NCI-H774 (cell line): ENCODE results near the gene RHCG.

Experiments
- DNase-seq: peaks from one replicate; lab custom pipeline; 2025; lab: John Stamatoyannopoulos, UW

The RHCG gene

DNA sequence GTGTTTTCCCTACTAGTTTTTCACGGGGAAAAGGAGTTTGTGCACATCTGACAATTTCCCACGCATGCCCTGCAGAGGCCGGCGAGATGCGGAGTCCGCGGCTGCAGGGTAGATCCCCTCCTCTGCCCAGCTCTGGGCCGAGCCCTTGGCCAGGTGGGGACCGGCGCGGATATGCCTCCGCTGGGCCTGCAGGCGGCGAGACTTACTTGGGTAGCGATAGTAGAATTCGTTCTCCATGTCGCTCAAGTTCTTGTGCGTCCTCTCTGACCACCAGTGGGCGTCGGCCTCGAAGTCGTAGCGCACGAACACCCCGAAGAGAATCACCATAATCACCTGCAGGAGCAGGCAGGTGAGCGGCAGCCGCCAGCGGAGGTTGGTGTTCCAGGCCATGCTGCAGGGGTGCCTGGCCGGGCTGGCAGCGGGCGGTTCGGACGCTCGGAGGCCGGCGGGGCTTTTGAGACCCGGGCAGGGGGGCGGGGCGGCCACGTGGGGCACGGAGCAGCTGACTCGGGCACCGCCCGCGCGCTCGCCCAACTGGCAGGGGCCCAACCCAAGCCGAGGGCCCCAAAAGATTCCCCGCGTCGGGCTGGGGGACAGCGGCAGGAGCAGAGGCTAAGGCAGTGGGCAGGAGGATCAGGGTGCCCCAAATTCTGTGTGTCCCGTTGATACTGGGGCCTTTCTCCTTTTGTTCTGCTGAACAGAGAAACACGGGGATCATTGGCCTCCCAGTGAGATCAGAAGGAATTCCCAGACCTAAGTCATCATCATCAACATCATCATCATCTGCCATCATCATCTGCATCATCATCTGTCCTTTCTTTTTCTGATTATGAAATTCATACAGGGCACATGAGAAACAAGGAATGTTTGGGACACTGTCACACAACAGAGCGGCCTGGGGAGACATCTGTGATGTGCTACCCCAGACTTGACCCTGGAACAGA, at the start of gene RHCG:
RHCG (minus strand) TSS at position 429 of the 944 bp plus-strand sequence; CDS start at position 390, 39 bp downstream.
- DNase-seq: peak; percentile 8

DNA sequence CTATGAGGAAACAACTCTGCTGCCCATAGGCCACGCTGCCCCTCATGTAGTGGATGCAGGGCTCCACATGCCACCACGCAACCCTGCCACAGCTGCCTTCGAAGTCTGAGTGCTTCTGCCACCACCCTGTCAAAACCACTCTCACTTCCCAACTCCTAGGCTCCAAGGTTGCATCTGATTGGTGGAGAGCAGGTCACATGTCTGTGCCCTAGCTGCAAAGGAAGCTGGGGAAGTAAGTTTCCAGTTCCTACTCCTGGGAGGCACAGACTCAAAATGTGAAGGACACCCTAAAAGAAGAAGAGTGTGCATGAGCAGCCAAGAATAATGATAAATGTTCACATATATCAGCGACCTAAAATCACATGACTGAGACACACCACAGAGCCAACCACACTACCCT, 47.0 kb upstream of the RHCG start:
- no peak for DNase-seq

DNA sequence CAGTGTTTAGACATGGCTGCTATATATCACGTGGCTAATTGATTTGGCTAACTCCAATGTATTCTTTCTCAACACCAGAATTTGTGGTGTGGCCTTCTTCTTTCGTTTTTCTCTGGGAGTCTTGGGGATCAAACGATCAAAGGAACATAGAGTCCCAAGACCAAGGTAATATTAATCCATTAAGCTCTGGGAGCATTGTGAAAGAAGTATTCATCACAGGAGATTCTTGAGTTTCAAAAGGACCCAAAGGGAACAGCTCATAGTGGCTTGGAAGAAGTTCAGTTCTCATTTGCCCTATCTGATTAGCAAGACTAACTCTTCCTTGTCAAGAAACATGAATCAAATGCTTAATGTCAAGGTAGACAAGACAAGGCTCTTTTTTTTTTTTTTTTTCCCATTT, 46.0 kb upstream of the RHCG start:
- no peak for DNase-seq

DNA sequence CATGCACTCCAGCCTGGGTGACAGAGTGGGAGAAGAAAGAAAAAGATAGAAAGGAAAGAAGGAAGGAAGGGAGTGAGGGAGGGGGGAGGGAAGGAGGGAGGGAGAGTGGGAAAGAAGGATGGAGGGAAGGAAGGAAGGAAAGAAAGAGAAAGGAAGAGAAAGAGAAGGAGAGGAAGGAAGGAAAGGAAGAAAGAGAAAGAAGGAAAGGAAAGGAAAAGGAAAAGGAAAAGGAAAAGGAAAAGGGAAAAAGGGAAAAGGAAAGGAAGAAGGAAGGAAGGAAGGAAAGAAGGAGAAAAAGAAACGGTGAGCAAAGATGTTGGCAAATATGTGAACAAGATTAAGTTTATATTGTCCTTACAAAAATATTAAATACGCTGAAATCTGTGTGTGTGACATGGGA, 42.6 kb upstream of the RHCG start:
- no peak for DNase-seq

DNA sequence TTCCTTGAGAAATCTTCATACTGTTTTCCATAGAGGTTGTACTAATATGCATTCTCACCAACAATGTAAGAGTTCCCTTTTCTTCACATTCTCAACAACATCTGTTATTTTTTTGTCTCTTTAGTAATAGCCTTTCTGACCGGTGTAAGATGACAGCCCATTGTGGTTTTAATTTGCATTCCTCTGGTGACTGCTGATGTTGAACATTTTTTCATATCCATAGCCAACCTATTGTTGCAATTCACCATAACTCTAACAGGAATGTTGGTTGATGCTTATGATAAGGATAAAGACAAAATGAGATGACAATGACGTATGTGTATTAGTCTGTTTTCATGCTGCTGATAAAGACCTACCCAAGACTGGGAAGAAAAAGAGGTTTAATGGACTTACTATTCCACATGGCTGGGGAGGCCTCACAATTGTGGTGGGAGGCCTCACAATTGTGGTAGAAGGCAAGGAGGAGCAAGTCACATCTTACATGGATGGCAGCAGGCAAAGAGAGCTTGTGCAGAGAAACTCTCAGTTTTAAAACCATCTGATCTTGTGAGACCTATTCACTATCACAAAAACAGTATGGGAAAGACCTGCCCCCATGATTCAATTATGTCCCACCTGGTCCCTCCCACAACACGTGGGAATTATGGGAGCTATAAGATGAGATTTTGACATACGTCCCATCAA, 37.6 kb upstream of the RHCG start:
- no peak for DNase-seq

DNA sequence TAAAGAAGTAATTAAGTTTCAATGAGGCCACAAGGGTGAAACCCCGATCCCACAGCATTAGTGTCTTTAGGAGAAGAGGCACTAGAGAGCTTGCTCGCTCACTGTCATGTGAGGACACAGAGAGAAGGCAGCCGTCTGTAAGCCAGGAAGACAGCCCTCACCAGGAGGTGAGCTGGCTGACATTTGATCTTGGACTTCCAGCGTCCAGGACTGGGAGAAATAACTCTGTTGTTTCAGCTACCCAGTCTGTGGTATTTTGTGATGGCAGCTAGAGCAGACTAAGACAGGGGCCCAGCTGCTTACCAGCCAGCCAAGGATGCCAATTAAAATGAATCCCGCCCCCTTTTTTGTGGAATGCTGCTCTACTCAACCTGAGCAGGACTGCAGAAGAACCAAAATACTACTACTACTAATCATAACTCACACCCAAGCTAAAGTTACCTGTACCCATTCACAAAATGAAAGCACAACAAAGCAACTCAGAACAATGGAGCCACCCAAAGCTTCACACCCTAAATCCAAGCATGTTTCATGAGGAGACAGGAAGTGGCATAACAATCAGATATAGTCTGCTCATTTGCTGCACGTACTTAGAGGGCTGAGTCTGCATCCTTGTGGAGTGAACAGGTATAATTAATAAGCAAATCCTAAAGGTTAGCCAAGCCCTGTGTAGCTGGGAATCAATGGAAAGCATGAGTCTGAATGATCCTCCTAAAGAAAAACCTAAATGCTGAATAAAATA, 35.6 kb upstream of the RHCG start:
- no peak for DNase-seq

DNA sequence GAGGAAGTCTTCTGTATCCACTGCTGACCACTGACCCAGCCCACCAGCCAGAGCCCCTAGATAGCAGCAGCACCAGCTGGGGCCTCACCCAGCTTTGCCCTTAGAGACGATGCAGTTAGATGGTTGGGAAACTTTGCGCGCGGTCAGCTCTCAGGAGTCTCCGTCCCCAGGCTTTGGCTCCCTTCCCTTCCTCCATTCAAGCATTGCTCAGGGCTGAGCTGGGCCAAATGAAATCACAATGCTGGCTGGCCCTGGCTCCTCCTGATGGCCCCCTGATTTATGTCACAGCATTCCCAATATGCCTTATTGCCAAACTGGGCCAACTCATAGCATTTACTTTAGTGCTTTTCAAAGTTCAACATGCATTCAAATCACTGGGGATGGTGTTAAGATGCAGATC, 34.6 kb upstream of the RHCG start:
- no peak for DNase-seq

DNA sequence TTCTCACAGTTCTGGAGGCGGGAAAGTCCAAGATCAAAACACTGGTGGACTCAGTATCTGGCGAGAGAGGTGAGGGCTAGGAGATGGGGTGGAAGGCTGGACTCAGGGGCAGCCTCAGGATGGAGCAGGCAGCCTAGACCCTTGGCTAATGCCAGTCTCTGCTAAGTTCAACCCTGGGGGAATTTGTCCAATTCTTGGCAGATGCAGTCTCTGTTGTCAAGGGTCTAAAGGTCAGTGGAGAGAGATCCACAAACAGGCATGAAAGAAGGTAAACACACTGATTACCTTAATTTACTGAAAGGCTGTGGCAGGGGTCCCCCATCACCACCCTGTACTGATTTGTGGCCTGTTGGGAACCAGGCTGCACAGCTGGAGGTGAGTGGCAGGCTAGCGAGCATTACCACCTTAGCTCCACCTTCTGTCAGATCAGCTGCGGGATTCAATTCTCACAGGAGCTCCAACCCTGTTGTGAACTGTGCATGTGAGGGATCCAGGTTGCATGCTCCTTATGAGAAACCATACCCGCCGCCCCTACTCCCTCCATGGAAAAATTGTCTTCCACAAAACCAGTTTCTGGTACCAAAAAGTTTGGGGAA, 32.5 kb upstream of the RHCG start:
- DNase-seq: no peak

DNA sequence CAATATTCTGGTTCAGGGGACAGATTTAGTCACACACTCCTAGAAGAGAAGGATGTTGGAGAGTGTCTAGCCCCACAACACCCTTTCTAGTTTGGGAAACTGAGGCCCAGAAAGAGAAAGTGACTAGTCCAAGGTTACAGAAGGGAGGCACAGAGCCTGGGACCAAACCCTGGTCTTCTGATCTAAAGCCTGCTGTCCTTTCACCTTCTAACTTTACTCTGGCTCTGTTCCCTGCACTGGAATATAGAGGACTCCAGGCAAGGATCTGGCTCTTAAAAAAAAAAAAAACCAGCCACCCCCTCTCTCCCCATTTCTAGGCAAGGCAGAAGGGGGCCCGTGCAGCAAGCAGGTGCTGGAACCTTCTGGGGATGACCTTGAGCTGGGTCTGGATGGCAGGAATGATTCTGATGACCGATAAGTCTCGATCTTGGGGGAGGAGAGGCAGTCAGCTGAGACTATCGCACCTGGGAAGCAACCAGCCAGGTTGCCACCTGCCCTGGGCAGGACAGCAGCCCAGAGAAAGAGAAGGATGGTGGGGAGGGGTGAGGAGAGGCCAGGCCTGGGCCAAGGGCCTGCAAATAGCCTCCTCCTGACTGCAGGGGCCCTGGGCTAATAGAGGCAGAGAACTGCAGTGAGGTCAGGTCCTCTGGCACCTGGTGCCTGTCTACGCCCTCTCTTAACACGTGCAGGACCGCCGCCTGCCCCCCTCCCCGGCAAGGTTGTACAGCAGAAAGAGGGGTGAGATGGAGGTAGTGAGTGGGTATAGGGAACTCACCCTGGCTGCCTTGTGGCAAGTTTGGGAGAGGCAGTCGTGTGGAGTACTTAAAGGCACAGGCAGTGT, 30.4 kb upstream of the RHCG start:
- DNase-seq: no peak

DNA sequence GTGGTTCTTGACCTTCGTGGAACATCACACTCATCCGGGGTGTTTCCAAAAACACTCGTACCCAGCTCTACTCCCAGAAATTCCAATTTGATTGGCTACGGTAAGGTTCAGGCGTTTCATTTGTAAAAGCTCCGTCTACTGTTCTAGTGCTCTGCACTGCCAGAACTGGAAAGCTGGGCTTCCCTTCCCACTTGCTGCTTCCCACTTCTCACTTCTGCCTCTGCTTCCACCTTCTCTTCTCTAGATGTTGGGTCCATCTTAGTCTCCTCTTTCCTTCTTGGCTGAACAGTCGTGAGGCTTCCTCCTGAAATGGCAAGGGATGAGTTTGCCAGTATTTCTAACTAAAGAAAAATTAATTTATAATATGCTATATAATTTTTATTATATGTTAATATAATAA, 29.8 kb upstream of the RHCG start:
- no peak for DNase-seq

DNA sequence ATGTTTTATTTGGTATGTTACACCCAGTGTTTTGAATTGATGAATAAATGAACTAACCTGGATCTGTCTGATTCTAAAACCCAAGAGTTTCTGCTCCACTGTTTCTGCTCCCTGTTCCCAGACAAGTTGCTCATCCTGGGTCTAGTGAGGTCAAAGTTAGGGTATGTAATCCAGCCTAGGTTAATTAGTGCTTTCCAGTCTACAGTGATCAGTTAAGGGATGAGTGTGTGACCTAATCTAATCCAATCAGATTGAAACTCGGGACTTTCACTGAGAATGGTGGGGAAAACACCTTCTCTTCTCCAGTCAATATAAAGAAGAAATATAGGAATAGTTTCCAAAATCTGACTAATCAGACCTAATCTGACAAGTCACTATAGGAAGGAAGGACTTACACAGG, 27.8 kb upstream of the RHCG start:
- DNase-seq: no peak

DNA sequence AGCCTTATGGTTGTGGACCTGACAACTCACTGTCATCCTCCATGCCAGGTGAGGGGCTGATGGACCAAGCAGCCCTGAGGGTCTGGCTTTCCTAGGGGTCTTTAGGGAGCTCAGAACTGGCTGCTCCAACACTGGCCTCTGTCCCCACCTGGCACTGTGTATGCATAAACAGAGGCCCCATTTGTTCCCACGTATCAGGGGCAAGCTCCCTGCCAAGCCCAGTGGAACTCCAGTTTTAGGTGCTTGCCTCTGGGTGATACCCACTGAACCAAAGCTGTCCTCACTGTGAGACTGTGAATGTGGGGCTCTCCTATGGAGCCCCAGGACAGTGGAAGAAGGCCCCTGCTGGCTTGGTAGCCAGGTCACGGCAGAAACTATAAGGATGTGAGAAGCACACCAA, 26.7 kb upstream of the RHCG start:
- DNase-seq: no peak

DNA sequence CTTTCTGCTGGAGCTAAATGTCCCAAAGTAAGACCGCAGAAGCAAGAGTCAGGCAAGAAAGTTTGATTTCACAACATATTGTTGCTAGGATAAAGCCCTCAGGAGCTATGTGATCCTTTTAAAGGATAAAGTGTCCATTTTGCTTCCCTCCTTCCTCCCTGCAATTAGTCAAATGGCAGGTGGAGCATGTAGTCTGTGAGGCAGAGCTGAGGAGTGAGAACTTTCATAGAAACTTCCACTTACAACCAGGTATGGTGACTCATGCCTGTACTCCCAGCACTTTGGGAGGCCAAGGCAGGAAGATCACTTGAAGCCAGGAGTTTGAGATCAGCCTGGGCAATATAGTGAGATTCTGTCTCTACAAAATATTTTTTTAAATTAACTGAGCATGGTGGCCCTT, 25.2 kb upstream of the RHCG start:
- peak; percentile 44 for DNase-seq

DNA sequence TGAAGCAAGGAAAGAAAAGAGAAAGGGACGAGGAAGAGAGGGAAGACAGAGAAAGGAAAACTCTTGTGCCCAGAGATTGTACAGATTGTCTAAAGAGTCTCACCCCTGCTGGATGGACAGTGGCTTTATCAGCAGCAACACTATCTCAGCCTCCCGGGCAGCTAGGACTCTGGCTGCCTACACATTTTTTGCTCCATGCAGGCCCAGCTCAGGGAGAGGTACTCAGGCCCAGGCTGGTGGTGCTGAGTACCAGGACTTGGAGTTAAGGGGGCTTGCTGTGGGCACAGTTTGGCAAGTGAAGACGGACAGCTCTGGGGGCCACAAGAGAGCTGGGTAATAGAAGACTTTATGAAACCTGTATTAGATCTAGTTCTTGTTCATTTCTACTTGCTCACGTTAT, 19.1 kb upstream of the RHCG start:
- DNase-seq: no peak

DNA sequence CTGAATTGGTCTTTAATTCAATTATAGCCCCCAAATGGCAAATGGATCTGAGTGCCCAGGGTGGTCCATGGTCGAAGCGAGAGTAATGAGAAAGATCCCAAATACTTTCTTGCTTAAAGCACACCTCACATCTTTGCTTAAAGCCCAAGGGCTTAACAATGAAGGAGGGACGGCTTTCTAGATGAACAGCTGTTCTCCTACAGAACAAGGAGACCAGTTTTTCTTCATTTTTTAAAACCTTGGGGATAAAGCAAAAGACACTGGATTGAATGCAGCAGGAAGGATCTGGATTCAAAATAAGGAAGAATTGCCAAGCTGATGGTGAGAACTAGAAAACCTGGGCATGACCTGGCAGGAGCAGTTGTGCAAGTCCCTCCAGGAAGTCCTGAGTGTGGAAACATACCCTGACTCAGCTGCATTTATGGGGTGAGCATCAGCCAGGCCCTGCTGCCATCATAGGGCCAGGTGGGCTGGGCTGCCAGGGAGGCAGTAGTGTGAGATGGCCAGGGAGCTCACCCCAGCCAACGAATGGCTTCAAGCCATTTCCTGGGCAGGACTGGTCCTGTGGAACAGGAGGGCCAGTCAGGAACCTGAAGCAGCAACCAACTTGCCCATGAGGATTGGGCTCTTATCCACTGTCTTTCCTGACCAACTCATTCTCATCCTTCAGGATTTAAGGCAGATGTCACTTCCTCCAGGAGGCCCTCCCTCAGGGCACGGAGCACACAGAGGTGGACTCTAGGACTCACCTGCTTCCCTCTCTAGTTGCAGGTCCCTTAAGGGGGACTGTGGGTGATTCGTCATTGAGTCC, 18.4 kb upstream of the RHCG start:
- no peak for DNase-seq

DNA sequence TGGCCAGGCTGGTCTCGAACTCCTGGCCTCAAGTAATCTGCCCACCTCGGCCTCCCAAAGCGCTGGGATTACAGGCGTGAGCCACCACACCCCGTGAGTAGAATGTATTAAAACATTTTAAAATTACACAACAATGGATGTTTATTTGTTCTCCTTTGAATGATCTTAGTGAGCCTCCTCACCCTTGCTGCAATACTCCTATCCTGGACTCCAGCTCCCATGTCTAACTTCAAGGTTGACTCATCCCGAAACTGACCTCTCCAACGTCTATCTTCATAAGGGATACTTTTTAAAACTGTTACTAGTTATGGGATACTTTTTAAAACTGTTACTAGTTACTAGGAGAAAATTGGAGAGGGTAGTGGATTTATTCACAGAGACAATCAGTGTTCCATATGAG, 17.8 kb upstream of the RHCG start:
- no peak for DNase-seq

DNA sequence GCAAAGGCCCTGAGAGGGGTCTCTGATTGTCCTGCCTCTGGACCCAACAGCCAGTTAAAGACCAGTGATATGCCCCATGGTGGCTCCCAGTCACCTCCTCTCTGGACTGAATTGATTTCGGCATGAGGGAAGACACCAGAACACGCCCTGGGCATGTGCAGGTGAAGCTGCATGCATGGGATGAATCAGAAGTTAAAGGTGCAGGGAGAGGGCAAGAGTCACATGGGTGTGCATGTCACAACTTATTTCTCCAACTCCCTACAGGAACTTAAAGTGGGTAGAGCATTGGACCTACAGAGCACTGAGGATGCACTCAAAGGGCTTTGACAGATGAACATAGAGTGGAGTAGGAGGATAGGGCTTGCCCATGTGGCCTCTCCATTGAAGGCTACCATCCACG, 16.9 kb upstream of the RHCG start:
- no peak for DNase-seq

DNA sequence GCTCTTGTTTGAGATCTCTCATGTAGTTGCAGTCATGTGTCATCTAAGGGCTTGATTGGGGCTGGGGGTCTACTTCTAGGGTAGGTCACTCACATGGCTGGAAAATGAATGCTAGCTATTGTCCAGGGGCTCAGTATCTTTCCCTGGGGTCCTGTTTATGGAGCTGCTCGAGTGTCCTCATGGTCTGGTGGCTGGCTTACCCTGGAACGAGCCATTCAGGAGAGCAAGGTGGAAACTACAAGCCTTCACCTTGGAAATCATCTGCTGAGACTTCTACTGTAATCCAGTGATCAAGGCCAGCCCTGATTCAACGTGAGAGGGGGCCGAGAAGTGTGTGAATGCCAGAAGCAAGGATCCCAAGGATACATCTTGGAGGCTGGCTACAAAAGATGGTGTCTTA, 16.2 kb upstream of the RHCG start:
- no peak for DNase-seq

DNA sequence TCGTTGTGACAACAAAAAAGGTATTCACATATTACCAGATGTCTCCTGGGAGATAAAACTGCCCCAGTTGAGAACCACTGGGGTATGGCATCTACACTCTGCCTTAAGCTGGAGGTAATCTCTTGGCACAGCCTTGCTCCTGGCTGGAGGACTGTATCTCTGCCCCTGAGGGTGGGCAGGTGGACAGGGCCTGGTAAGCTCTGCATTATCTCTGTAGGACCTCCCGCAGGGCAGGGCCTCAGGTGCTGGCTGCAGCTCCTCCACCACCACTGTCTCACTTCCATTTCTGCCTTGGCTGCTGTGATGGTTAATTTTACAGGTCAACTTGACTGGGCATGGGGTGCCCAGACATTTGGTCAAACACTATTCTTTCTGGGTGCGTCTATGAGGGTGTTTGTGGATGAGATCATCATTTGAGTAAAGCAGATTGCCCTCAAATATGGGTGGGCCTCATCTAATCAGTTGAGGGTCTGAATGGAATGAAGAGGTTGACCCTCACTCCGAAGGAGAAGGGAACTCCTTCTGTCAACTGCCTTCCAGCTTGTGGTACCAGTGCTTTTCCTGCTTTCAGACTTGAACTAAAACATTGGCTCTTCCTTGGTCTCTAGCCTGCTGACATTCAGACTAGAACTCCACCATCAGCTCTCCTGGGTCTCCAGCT, 9.8 kb upstream of the RHCG start:
- DNase-seq: no peak

DNA sequence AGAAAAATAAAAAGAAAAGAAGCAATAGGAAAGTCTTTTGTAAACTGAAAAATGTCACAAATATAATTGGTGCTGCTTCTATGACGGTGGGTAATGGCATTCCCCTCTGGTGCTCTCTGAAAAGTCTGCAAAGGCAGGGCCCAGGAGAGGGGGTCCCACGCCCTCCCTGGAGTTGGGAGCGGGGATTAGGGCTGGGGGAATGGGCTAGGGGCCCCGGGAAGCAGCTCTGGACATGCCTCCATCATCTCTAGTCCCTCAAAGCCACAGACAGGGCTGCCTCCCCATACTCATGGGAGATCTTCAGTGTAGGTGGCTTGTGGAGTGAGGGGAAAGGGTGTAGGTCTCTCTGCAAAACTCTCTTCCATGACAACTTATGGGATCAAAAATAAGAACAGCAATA, 7.8 kb upstream of the RHCG start:
- DNase-seq: no peak
